ENCODE data around the gene MLLT3.
A peak's percentile ranks its signal among the peaks of the same experiment; 100 is the strongest.

DNA sequence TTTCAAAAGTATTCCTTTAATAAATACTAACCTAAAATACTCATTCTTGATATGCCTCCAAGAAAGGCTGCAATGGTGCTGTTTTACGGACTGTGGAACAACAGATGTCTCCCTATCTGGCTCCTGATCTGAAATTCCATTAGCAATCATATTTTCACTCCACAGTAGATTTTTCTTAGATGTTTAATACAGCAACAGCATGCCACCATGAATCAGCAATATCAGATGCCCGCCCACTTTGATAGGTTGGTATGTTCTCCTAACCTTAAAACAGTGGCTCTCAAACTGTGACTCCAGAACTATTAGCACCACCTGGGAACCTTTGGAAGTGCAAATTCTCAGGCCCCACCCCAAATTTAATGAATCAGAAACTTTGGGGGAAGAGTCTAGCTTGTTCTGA lies 110.2 kb downstream of the MLLT3 start:
- TF ChIP-seq, protein P1, sequence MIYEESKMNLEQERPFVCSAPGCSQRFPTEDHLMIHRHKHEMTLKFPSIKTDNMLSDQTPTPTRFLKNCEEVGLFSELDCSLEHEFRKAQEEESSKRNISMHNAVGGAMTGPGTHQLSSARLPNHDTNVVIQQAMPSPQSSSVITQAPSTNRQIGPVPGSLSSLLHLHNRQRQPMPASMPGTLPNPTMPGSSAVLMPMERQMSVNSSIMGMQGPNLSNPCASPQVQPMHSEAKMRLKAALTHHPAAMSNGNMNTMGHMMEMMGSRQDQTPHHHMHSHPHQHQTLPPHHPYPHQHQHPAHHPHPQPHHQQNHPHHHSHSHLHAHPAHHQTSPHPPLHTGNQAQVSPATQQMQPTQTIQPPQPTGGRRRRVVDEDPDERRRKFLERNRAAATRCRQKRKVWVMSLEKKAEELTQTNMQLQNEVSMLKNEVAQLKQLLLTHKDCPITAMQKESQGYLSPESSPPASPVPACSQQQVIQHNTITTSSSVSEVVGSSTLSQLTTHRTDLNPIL (CRISPR knock-in tag; IDR thresholded peaks at IDR 0.05; ENCODE audit: low read depth): no peak
- TF ChIP-seq, protein P2, sequence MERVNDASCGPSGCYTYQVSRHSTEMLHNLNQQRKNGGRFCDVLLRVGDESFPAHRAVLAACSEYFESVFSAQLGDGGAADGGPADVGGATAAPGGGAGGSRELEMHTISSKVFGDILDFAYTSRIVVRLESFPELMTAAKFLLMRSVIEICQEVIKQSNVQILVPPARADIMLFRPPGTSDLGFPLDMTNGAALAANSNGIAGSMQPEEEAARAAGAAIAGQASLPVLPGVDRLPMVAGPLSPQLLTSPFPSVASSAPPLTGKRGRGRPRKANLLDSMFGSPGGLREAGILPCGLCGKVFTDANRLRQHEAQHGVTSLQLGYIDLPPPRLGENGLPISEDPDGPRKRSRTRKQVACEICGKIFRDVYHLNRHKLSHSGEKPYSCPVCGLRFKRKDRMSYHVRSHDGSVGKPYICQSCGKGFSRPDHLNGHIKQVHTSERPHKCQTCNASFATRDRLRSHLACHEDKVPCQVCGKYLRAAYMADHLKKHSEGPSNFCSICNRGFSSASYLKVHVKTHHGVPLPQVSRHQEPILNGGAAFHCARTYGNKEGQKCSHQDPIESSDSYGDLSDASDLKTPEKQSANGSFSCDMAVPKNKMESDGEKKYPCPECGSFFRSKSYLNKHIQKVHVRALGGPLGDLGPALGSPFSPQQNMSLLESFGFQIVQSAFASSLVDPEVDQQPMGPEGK (CRISPR knock-in tag; IDR thresholded peaks at IDR 0.05; ENCODE audit: borderline replicate concordance): no peak
- TF ChIP-seq RARB (CRISPR knock-in tag; IDR thresholded peaks at IDR 0.05): no peak
- TF ChIP-seq ZFP30 (CRISPR knock-in tag; IDR thresholded peaks at IDR 0.05): no peak
- TF ChIP-seq ZNF70 (CRISPR knock-in tag; IDR thresholded peaks at IDR 0.05): no peak
- no peak for TF ChIP-seq ZNF8 (CRISPR knock-in tag; IDR thresholded peaks at IDR 0.05)
- TF ChIP-seq, protein P3, sequence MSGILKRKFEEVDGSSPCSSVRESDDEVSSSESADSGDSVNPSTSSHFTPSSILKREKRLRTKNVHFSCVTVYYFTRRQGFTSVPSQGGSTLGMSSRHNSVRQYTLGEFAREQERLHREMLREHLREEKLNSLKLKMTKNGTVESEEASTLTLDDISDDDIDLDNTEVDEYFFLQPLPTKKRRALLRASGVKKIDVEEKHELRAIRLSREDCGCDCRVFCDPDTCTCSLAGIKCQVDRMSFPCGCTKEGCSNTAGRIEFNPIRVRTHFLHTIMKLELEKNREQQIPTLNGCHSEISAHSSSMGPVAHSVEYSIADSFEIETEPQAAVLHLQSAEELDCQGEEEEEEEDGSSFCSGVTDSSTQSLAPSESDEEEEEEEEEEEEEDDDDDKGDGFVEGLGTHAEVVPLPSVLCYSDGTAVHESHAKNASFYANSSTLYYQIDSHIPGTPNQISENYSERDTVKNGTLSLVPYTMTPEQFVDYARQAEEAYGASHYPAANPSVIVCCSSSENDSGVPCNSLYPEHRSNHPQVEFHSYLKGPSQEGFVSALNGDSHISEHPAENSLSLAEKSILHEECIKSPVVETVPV (CRISPR knock-in tag; IDR thresholded peaks at IDR 0.05): no peak
- peak; percentile 83 for TF ChIP-seq ISL1 (CRISPR knock-in tag; IDR thresholded peaks at IDR 0.05)
- TF ChIP-seq ZC3H10 (CRISPR knock-in tag; IDR thresholded peaks at IDR 0.05): no peak
- TF ChIP-seq CSDC2 (CRISPR knock-in tag; IDR thresholded peaks at IDR 0.05): no peak
- TF ChIP-seq ZFP3 (CRISPR knock-in tag; IDR thresholded peaks at IDR 0.05): no peak
- TF ChIP-seq TOX (CRISPR knock-in tag; IDR thresholded peaks at IDR 0.05; ENCODE audit: borderline replicate concordance): no peak
- TF ChIP-seq, protein P4, sequence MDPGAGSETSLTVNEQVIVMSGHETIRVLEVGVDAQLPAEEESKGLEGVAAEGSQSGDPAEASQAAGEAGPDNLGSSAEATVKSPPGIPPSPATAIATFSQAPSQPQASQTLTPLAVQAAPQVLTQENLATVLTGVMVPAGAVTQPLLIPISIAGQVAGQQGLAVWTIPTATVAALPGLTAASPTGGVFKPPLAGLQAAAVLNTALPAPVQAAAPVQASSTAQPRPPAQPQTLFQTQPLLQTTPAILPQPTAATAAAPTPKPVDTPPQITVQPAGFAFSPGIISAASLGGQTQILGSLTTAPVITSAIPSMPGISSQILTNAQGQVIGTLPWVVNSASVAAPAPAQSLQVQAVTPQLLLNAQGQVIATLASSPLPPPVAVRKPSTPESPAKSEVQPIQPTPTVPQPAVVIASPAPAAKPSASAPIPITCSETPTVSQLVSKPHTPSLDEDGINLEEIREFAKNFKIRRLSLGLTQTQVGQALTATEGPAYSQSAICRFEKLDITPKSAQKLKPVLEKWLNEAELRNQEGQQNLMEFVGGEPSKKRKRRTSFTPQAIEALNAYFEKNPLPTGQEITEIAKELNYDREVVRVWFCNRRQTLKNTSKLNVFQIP (CRISPR knock-in tag; IDR thresholded peaks at IDR 0.05; ENCODE audit: borderline replicate concordance, low read depth): no peak

Measured in SK-N-SH treated with all-trans-retinoic acid at 6 μM for 48 hours (cell line).